Nephron progenitor cell (in vitro differentiated cells): ENCODE measurements around the gene SHROOM3.

Experiments
- DNase-seq: peaks from one replicate; pipeline ENCODE4 v3.0.0; 2021
- H3K27ac Mint-ChIP-seq: 2 replicates; pipeline ENCODE4 v1.8.0; 2021; ENCODE audit warnings: mild to moderate bottlenecking, moderate library complexity, mixed read lengths
- H3K27me3 Mint-ChIP-seq: 2 replicates; pipeline ENCODE4 v1.8.0; 2021; ENCODE audit warnings: mild to moderate bottlenecking, low read depth, mixed read lengths; ENCODE audit not compliant: poor library complexity
- H3K36me3 Mint-ChIP-seq: 2 replicates; pipeline ENCODE4 v1.8.0; 2021; ENCODE audit warnings: low read depth, mixed read lengths
- H3K4me1 Mint-ChIP-seq: 2 replicates; pipeline ENCODE4 v1.8.0; 2021; ENCODE audit warnings: mixed read lengths
- H3K4me3 Mint-ChIP-seq: 2 replicates; pipeline ENCODE4 v1.8.0; 2021; ENCODE audit warnings: mild to moderate bottlenecking, moderate library complexity, mixed read lengths
- H3K9me3 Mint-ChIP-seq: 2 replicates; pipeline ENCODE4 v1.8.0; 2021; ENCODE audit warnings: mild to moderate bottlenecking, moderate library complexity, mixed read lengths
- CTCF ChIP-seq: fragments of 200-600 bp; sonication (generic); IDR thresholded peaks from 2 replicates; pipeline ENCODE4 v1.5.0; 2021; ENCODE audit warnings: antibody characterized with exemption

The SHROOM3 gene

GRCh38 chr4:76674983-76675382 lies 240.0 kb downstream of the SHROOM3 start:
- peaks cover 53% of the 10 kb centered on the region for H3K36me3 Mint-ChIP-seq

GRCh38 chr4:76677571-76678326 lies 242.7 kb downstream of the SHROOM3 start:
- H3K27ac Mint-ChIP-seq: no peak overlapping the region
- H3K27me3 Mint-ChIP-seq: no peaks in the 10 kb centered on the region
- no peak for TF ChIP-seq CTCF
- H3K4me3 Mint-ChIP-seq: no peak overlapping the region
- no peaks in the 10 kb centered on the region for H3K9me3 Mint-ChIP-seq
- H3K36me3 Mint-ChIP-seq: peaks cover 54% of the 10 kb centered on the region
- H3K4me1 Mint-ChIP-seq: peaks cover 36% of the 10 kb centered on the region
- no peak for DNase-seq

More at GRCh38 chr4:76674983-76675382, 240.0 kb downstream of the SHROOM3 start:
- no peak for TF ChIP-seq CTCF
- H3K9me3 Mint-ChIP-seq: no peaks in the 10 kb centered on the region
- no peak overlapping the region for H3K4me3 Mint-ChIP-seq
- DNase-seq: no peak
- H3K4me1 Mint-ChIP-seq: peaks cover 32% of the 10 kb centered on the region
- H3K27me3 Mint-ChIP-seq: no peaks in the 10 kb centered on the region
- no peak overlapping the region for H3K27ac Mint-ChIP-seq

- Mint-ChIP-seq H3K4me1 (peaks cover 44% of the 10 kb centered on the region), H3K4me3 (no peak overlapping the region), H3K9me3 (no peaks in the 10 kb centered on the region), H3K27ac (no peak overlapping the region), H3K36me3 (peaks cover 45% of the 10 kb centered on the region), H3K27me3 (no peaks in the 10 kb centered on the region)
- TF ChIP-seq CTCF: no peak
- no peak for DNase-seq
These were observed 244.7 kb downstream of the SHROOM3 start for GRCh38 chr4:76679691-76680090.

GRCh38 chr4:76680952-76681351 lies 245.9 kb downstream of the SHROOM3 start:
- Mint-ChIP-seq H3K4me3 (no peak overlapping the region), H3K27ac (no peak overlapping the region), H3K9me3 (no peaks in the 10 kb centered on the region), H3K36me3 (peaks cover 39% of the 10 kb centered on the region), H3K27me3 (no peaks in the 10 kb centered on the region), H3K4me1 (peaks cover 45% of the 10 kb centered on the region)
- DNase-seq: no peak
- no peak for TF ChIP-seq CTCF

GRCh38 chr4:76681996-76682395 lies 247.0 kb downstream of the SHROOM3 start:
- no peak overlapping the region for H3K4me3 Mint-ChIP-seq

More at GRCh38 chr4:76681996-76682395, 247.0 kb downstream of the SHROOM3 start:
- no peak for DNase-seq
- Mint-ChIP-seq H3K27me3 (no peaks in the 10 kb centered on the region), H3K4me1 (peaks cover 46% of the 10 kb centered on the region), H3K27ac (no peak overlapping the region), H3K36me3 (peaks cover 32% of the 10 kb centered on the region), H3K9me3 (no peaks in the 10 kb centered on the region)
- TF ChIP-seq CTCF: no peak
